Chondrocyte (in vitro differentiated cells): ENCODE data around the gene HLF. TPM values are rescaled to one million over a fixed set of nuclear protein-coding genes. Genes with fewer than 3 reads are reported as not detected.

Source experiments
- DNase-seq: peaks from one replicate; pipeline ENCODE4 v3.0.0; 2021; ENCODE audit warnings: mixed read lengths, low spot score
- H3K27ac Mint-ChIP-seq: one replicate; pipeline ENCODE4 v1.8.0; 2021; ENCODE audit warnings: mild to moderate bottlenecking, moderate library complexity, mixed read lengths; ENCODE audit not compliant: unreplicated experiment
- H3K27me3 Mint-ChIP-seq: 2 replicates; pipeline ENCODE4 v1.8.0; 2021; ENCODE audit warnings: low read depth, mixed read lengths
- H3K36me3 Mint-ChIP-seq: 2 replicates; pipeline ENCODE4 v1.8.0; 2021; ENCODE audit warnings: low read depth, mixed read lengths
- H3K4me1 Mint-ChIP-seq: 2 replicates; pipeline ENCODE4 v1.8.0; 2021; ENCODE audit warnings: low read depth, mild to moderate bottlenecking, mixed read lengths
- H3K4me3 Mint-ChIP-seq: one replicate; pipeline ENCODE4 v1.8.0; 2021; ENCODE audit warnings: mild to moderate bottlenecking, moderate library complexity, mixed read lengths; ENCODE audit not compliant: unreplicated experiment
- H3K9me3 Mint-ChIP-seq: 2 replicates; pipeline ENCODE4 v1.8.0; 2021; ENCODE audit warnings: low read depth, mixed read lengths
- CTCF ChIP-seq: fragments of 200-600 bp; sonication (generic); IDR thresholded peaks from 2 replicates; pipeline ENCODE4 v1.5.0; 2021; ENCODE audit warnings: antibody characterized with exemption, mild to moderate bottlenecking, moderate library complexity
- total RNA-seq: library from RNA; stranded (reverse); gene quantifications from 3 replicates; pipeline ENCODE4 v1.2.1, GENCODE V29; 2021

The HLF gene
- total RNA-seq, 1 donor from 2014 or later: 0.47 TPM

- Mint-ChIP-seq H3K9me3 (peaks cover 11% of the 10 kb centered on the region), H3K36me3 (peaks cover 2% of the 10 kb centered on the region), H3K4me3 (no peak overlapping the region), H3K4me1 (peaks cover 2% of the 10 kb centered on the region), H3K27ac (no peak overlapping the region), H3K27me3 (peaks cover 4% of the 10 kb centered on the region)
- DNase-seq: no peak
- no peak for TF ChIP-seq CTCF
These were observed 26.4 kb downstream of the HLF start for GRCh38 chr17:55291114-55291507.

DNA sequence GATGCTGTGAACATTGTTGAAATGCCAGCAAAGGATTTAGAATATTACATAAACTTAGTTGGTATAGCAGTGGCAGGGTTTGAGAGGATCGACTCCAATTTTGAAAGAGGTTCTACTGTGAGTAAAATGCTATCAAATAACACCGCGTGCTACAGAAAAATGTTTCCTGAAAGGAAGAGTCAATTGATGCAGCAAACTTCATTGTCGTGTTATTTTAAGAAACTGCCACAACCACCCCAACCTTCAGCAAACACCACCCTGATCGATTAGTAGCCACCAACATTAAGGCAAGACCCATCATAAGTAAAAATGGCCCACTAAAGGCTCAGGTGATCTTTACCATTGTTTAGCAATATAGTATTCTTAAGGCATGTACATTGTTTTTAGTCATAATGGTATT is 27.3 kb downstream of the HLF start:
- Mint-ChIP-seq H3K9me3 (peaks cover 11% of the 10 kb centered on the region), H3K27me3 (peaks cover 4% of the 10 kb centered on the region), H3K4me1 (no peaks in the 10 kb centered on the region), H3K4me3 (no peak overlapping the region), H3K27ac (no peak overlapping the region), H3K36me3 (peaks cover 2% of the 10 kb centered on the region)
- no peak for TF ChIP-seq CTCF
- no peak for DNase-seq

DNA sequence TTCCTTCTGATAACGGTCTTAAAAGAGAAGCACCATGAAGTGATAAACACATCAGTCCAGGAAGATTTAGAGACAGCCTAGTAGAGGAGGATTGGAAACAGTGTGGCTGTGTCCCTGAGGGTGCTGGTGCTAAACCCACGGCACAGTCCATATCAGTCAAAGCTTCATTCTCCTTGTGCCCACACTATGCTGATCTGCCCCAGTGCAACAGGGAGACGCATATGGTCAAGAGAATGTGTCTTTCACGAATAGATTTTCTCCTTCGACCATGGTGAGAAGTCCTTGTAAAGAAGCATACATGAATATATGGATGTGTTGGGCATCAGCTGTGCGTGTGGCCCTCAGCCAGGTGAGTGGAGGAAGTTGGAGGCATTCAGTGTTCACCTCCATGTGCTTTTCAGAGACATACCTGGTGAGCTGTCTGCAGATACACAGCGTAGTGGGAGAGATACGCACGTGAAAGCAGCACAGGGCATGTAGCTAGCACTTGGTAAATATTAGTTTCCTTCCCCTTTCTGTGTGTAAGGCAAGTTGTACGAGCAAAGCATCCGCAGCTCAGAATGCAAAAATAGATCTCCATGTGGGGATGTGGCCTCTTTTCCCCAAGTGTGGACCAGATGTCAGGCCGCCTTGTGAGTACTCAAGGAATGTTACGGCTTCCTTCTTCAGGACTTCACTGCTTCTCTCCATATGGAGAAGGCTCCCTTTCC is 29.4 kb downstream of the HLF start:
- peaks cover 11% of the 10 kb centered on the region for H3K9me3 Mint-ChIP-seq
- no peaks in the 10 kb centered on the region for H3K4me1 Mint-ChIP-seq

GRCh38 chr17:55295411-55296170 is 30.8 kb downstream of the HLF start:
- Mint-ChIP-seq H3K4me3 (no peak overlapping the region), H3K27ac (no peak overlapping the region)

More for the DNA sequence above, 29.4 kb downstream of the HLF start:
- no peak for TF ChIP-seq CTCF
- Mint-ChIP-seq H3K27me3 (peaks cover 9% of the 10 kb centered on the region), H3K27ac (no peak overlapping the region), H3K36me3 (peaks cover 2% of the 10 kb centered on the region), H3K4me3 (no peak overlapping the region)
- DNase-seq: no peak

More at GRCh38 chr17:55295411-55296170, 30.8 kb downstream of the HLF start:
- peaks cover 15% of the 10 kb centered on the region for H3K27me3 Mint-ChIP-seq
- peak; percentile 90 for TF ChIP-seq CTCF
- peaks cover 9% of the 10 kb centered on the region for H3K9me3 Mint-ChIP-seq
- no peak for DNase-seq
- H3K36me3 Mint-ChIP-seq: no peaks in the 10 kb centered on the region
- H3K4me1 Mint-ChIP-seq: no peaks in the 10 kb centered on the region
